ENCODE data around the gene MYEOV.

Gene MYEOV

GRCh38 chr11:69343401-69344321 is 49.7 kb downstream of the MYEOV start:
- no peak for DNase-seq

GRCh38 chr11:69344570-69345145 is 50.7 kb downstream of the MYEOV start:
- DNase-seq: no peak

All from SW 1271 (cell line).